Measurements from ENCODE around the gene VIT.

DNA sequence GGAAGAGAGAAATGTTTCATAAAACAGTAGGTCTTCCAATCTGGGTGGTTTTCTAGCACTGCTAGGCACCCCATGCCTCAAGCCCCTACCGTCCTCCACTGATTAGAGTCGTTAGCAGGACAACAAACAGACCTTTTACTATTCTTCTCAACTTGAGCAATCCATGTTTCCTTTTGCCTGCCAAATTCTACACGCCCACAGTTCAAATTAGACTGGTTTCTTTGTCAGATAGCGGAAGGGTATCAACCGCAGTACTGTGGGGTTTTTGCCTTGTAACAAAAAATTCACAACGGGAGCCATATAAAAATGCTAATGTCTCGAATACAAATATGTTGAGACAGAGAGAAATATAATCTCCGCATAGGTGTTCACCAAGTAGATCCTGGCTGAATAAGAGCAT is 59.9 kb downstream of the VIT start:
- TF ChIP-seq, protein P1, sequence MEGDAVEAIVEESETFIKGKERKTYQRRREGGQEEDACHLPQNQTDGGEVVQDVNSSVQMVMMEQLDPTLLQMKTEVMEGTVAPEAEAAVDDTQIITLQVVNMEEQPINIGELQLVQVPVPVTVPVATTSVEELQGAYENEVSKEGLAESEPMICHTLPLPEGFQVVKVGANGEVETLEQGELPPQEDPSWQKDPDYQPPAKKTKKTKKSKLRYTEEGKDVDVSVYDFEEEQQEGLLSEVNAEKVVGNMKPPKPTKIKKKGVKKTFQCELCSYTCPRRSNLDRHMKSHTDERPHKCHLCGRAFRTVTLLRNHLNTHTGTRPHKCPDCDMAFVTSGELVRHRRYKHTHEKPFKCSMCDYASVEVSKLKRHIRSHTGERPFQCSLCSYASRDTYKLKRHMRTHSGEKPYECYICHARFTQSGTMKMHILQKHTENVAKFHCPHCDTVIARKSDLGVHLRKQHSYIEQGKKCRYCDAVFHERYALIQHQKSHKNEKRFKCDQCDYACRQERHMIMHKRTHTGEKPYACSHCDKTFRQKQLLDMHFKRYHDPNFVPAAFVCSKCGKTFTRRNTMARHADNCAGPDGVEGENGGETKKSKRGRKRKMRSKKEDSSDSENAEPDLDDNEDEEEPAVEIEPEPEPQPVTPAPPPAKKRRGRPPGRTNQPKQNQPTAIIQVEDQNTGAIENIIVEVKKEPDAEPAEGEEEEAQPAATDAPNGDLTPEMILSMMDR (conservative IDR thresholded peaks at IDR 0.05), result no peak
- no peak for TF ChIP-seq EZH2 (IDR thresholded peaks at IDR 0.05; ENCODE audit: low read depth)
